Inferior parietal cortex (tissue), 1 donor: ENCODE measurements around the gene CASTOR1.

Source experiments
- DNase-seq: peaks from one replicate; pipeline ENCODE4 v3.0.0-alpha.2; 2016; ENCODE audit errors: extremely low spot score

CASTOR1 gene

GRCh38 chr22:30265131-30265720 lies 24.1 kb downstream of the CASTOR1 start:
- DNase-seq = no peak

GRCh38 chr22:30263883-30264282 lies 25.4 kb downstream of the CASTOR1 start:
- no peak for DNase-seq

- DNase-seq = peak; percentile 71
These were observed 26.2 kb downstream of the CASTOR1 start for GRCh38 chr22:30262917-30263741.

- no peak for DNase-seq
These were observed 27.2 kb downstream of the CASTOR1 start for GRCh38 chr22:30262112-30262511.

- no peak for DNase-seq
These were observed 28.2 kb downstream of the CASTOR1 start for GRCh38 chr22:30261134-30261533.

GRCh38 chr22:30260682-30261081 lies 28.6 kb downstream of the CASTOR1 start:
- no peak for DNase-seq

- DNase-seq = no peak
These were observed 29.0 kb downstream of the CASTOR1 start for GRCh38 chr22:30260276-30260675.

GRCh38 chr22:30254314-30254713 lies 35.0 kb downstream of the CASTOR1 start:
- no peak for DNase-seq

GRCh38 chr22:30253205-30253852 lies 36.0 kb downstream of the CASTOR1 start:
- no peak for DNase-seq

- DNase-seq = no peak
These were observed 36.7 kb downstream of the CASTOR1 start for GRCh38 chr22:30252411-30253204.

GRCh38 chr22:30251711-30252110 lies 37.6 kb downstream of the CASTOR1 start:
- no peak for DNase-seq

- DNase-seq = no peak
These were observed 38.5 kb downstream of the CASTOR1 start for GRCh38 chr22:30250661-30251267.

- no peak for DNase-seq
These were observed 39.2 kb downstream of the CASTOR1 start for GRCh38 chr22:30250039-30250565.

GRCh38 chr22:30249049-30250038 lies 40.0 kb downstream of the CASTOR1 start:
- no peak for DNase-seq

GRCh38 chr22:30248484-30248883 lies 40.8 kb downstream of the CASTOR1 start:
- no peak for DNase-seq

GRCh38 chr22:30247974-30248373 lies 41.3 kb downstream of the CASTOR1 start:
- no peak for DNase-seq

- DNase-seq = no peak
These were observed 41.7 kb downstream of the CASTOR1 start for GRCh38 chr22:30247561-30247960.

GRCh38 chr22:30246814-30247376 lies 42.4 kb downstream of the CASTOR1 start:
- no peak for DNase-seq

GRCh38 chr22:30245985-30246813 lies 43.1 kb downstream of the CASTOR1 start, which contains the start of gene LIF:
Gene LIF (minus strand): TSS chr22:30246759. CDS start chr22:30246695, 64 bp downstream.
- no peak for DNase-seq
